Uterus (tissue), 2 donors: ENCODE results near the gene MIPOL1.

Source experiments
- CTCF ChIP-seq, 4 experiments: fragments of 200-600 bp in 2 of 4; fragments of 450-650 bp in 2 of 4; sonication (generic) in 2 of 4; IDR thresholded peaks; one replicate each; pipeline ENCODE4 v1.5.1; 2016 to 2019; ENCODE audit warnings: antibody characterized with exemption in 4 of 4, mild to moderate bottlenecking in 2 of 4, moderate library complexity in 1 of 4
- POLR2A ChIP-seq, 2 donors: fragments of 450-650 bp; IDR thresholded peaks; one replicate each; pipeline ENCODE4 v1.6.1; 2016; ENCODE audit warnings: antibody characterized with exemption in 2 of 2, mild to moderate bottlenecking in 1 of 2, moderate library complexity in 1 of 2

DNA sequence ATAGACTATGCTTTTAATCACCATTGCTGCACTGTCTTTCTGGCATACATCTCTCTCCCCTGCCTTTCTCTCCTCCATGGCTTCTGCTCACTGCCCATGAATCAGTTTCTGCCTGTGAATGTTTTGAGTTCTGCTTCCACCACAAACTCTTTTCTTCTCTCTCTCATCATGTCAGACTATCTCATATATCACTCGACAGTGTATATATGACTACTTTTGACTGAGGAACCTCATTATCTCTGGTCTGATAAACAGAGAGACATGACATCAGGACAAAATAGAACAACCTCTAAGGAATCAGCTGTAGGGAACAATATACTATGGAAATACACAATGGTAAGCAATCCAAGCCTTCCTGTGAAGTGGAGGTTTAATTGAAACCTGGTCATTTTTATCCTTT lies 219.4 kb downstream of the MIPOL1 start:
- no peak for TF ChIP-seq CTCF (IDR thresholded peaks at IDR 0.05)
- no peak for TF ChIP-seq POLR2A (IDR thresholded peaks at IDR 0.05)
